OCI-LY1 (cell line): ENCODE data around the gene FAM9C.
A peak's percentile ranks its signal among the peaks of the same experiment; 100 is the strongest.

Experiments
- H2AFZ ChIP-seq: fragments of 200-600 bp; sonication (generic), shearing (Covaris generic); 2 replicates; pipeline ENCODE4 v1.6.0; 2014; ENCODE audit warnings: antibody characterized with exemption, mild to moderate bottlenecking, low read length
- H3F3A ChIP-seq: fragments of 200-600 bp; sonication (generic), shearing (Covaris generic); 2 replicates; pipeline ENCODE4 v1.6.0; 2014; ENCODE audit warnings: mild to moderate bottlenecking, antibody characterized with exemption, low read length, moderate library complexity; ENCODE audit not compliant: insufficient read depth
- H3K27ac ChIP-seq: fragments of 200-600 bp; sonication (generic); 2 replicates; pipeline ENCODE4 v1.5.1; 2014; ENCODE audit warnings: low read length, mixed run types, mild to moderate bottlenecking, low read depth; ENCODE audit not compliant: poor library complexity, severe bottlenecking
- H3K27me3 ChIP-seq: fragments of 200-600 bp; sonication (generic); 2 replicates; pipeline ENCODE4 v1.6.0; 2014; ENCODE audit warnings: antibody characterized with exemption, mild to moderate bottlenecking, low read length, moderate library complexity; ENCODE audit not compliant: insufficient read depth
- H3K36me3 ChIP-seq: fragments of 200-600 bp; sonication (generic); 2 replicates; pipeline ENCODE4 v1.6.1; 2014; ENCODE audit warnings: mild to moderate bottlenecking, antibody characterized with exemption, low read length, moderate library complexity, mixed read lengths; ENCODE audit not compliant: insufficient read depth
- H3K4me1 ChIP-seq: fragments of 200-600 bp; sonication (generic); 2 replicates; pipeline ENCODE4 v1.5.1; 2014; ENCODE audit warnings: mild to moderate bottlenecking, low read length, moderate library complexity; ENCODE audit not compliant: insufficient read depth, severe bottlenecking
- H3K4me2 ChIP-seq: fragments of 200-600 bp; sonication (generic), shearing (Covaris generic); 2 replicates; pipeline ENCODE4 v1.6.1; 2014; ENCODE audit warnings: low read length
- H3K4me3 ChIP-seq: fragments of 200-600 bp; sonication (generic); 2 replicates; pipeline ENCODE4 v1.5.1; 2014; ENCODE audit warnings: low read length, low read depth, mild to moderate bottlenecking, mixed read lengths; ENCODE audit not compliant: poor library complexity, severe bottlenecking
- H3K79me2 ChIP-seq: fragments of 200-600 bp; shearing (Covaris generic); 2 replicates; pipeline ENCODE4 v1.6.1; 2016; ENCODE audit warnings: mixed run types, low read length, mixed read lengths; ENCODE audit not compliant: insufficient read depth
- H3K9ac ChIP-seq: fragments of 200-600 bp; sonication (generic), shearing (Covaris generic); 2 replicates; pipeline ENCODE4 v1.6.1; 2014; ENCODE audit warnings: mild to moderate bottlenecking, low read length, mixed read lengths
- H3K9me2 ChIP-seq: fragments of 200-600 bp; sonication (generic), shearing (Covaris generic); 2 replicates; pipeline ENCODE4 v1.6.1; 2014; ENCODE audit warnings: low read depth, mild to moderate bottlenecking, low read length, mixed read lengths
- H3K9me3 ChIP-seq: fragments of 200-600 bp; shearing (Covaris generic); 2 replicates; pipeline ENCODE4 v1.6.1; 2014; ENCODE audit warnings: low read length, mixed read lengths
- H4K20me1 ChIP-seq: fragments of 200-600 bp; sonication (generic), shearing (Covaris generic); 2 replicates; pipeline ENCODE4 v1.6.0; 2016; ENCODE audit warnings: mild to moderate bottlenecking, low read length; ENCODE audit not compliant: insufficient read depth
- CTCF ChIP-seq: fragments of 200-600 bp; sonication (generic), shearing (Covaris generic); IDR thresholded peaks from 2 replicates; pipeline ENCODE4 v1.5.1; 2017; ENCODE audit warnings: mild to moderate bottlenecking, antibody characterized with exemption, low read length, moderate library complexity, mixed read lengths
- EZH2 ChIP-seq: fragments of 200-600 bp; sonication (generic), shearing (Covaris generic); IDR thresholded peaks from 2 replicates; pipeline ENCODE4 v1.8.0; 2017; ENCODE audit warnings: borderline replicate concordance, mixed run types, mild to moderate bottlenecking, antibody characterized with exemption, low read length, moderate library complexity, mixed read lengths

Gene FAM9C

DNA sequence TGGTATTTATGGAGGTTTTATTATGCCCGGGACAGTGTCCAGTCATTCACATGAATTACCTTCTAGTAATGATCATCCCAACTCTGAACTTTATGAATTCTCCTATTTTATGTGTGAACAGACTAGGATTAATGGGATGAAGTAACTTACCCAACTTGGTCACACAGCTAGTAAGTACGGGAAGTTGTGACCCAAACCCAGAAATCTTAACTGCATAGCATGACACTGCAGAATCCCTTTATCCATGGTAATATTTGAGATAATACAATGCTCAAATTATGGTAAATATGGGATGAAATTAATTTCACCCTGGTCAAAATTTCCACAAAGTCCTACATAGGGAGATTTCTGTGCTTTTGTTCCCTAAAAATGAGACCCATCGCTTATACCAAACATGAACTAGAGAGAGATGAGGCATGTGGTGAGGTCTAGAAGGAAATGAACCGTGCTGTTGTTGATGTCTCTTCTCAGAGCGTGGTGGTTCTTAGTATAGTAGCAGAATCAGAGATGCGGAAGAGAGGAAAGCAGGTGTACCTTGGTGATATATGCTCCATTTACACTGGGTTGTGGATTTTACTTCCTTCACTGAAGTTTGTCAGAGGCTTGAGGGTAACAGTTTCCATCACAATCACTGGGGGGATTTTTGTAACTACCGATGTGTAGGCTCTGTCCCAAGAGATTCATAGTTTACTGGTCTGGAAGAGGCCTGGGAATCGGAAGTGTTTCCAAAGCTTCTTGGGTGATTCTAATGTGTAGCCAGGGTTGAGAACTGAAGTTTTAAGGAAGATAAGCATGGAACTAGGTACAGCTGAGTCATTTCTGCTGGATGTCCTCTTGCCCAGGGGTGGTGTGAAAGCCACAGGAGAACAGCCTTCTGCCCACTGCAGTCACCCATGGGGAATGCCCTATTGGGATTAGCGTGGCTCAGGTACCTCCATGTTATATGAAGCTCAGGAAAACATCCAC is 30.2 kb upstream of the FAM9C start:
- Histone ChIP-seq H3K9me2 (no peaks in the 10 kb centered on the region), H4K20me1 (no peaks in the 10 kb centered on the region), H3K27ac (peak overlapping the region; percentile 99), H3K4me1 (peaks cover 62% of the 10 kb centered on the region), H3K36me3 (no peaks in the 10 kb centered on the region), H3K4me2 (peak overlapping the region; percentile 50), H3F3A (no peaks in the 10 kb centered on the region), H3K27me3 (no peaks in the 10 kb centered on the region), H2AFZ (no peak overlapping the region), H3K79me2 (no peaks in the 10 kb centered on the region), H3K4me3 (peak overlapping the region; percentile 28), H3K9ac (peak overlapping the region; percentile 45), H3K9me3 (no peaks in the 10 kb centered on the region)
- no peak for TF ChIP-seq EZH2
- no peak for TF ChIP-seq CTCF

- Histone ChIP-seq H3K4me3 (no peak overlapping the region), H2AFZ (no peak overlapping the region), H3K4me2 (no peak overlapping the region), H3K79me2 (no peaks in the 10 kb centered on the region), H3F3A (no peaks in the 10 kb centered on the region), H3K9me2 (no peaks in the 10 kb centered on the region), H3K27ac (no peak overlapping the region), H3K36me3 (no peaks in the 10 kb centered on the region), H3K9me3 (no peaks in the 10 kb centered on the region), H3K9ac (no peak overlapping the region), H4K20me1 (no peaks in the 10 kb centered on the region), H3K27me3 (no peaks in the 10 kb centered on the region), H3K4me1 (peaks cover 15% of the 10 kb centered on the region)
- TF ChIP-seq CTCF = no peak
- TF ChIP-seq EZH2 = no peak
Measured at GRCh38 chrX:13069771-13070416, 25.5 kb upstream of the FAM9C start.

- no peak for TF ChIP-seq CTCF
- TF ChIP-seq EZH2 = no peak
- H3K4me2 ChIP-seq = no peak overlapping the region
- no peak overlapping the region for H3K9ac ChIP-seq
- H2AFZ ChIP-seq = no peak overlapping the region
- no peak overlapping the region for H3K27ac ChIP-seq
- H3K27me3 ChIP-seq = no peaks in the 10 kb centered on the region
- no peaks in the 10 kb centered on the region for H3K9me3 ChIP-seq
- no peak overlapping the region for H3K4me3 ChIP-seq
- no peaks in the 10 kb centered on the region for H3K9me2 ChIP-seq
- no peaks in the 10 kb centered on the region for H3F3A ChIP-seq
- H3K36me3 ChIP-seq = no peaks in the 10 kb centered on the region
- H3K79me2 ChIP-seq = no peaks in the 10 kb centered on the region
- H3K4me1 ChIP-seq = peaks cover 2% of the 10 kb centered on the region
- no peaks in the 10 kb centered on the region for H4K20me1 ChIP-seq
Measured at GRCh38 chrX:13068651-13069050, 24.2 kb upstream of the FAM9C start.
